ENCODE data around the gene RIN2.

- no peak for TF ChIP-seq POLR2A (IDR thresholded peaks at IDR 0.05)
- TF ChIP-seq CTCF (IDR thresholded peaks at IDR 0.05) = no peak
Observed at GRCh38 chr20:19765913-19766312, 7.9 kb downstream of the RIN2 start.
